Vein endothelial cell (primary cell): ENCODE measurements around the gene RASA1. TPM values are rescaled to one million over a fixed set of nuclear protein-coding genes. Genes with fewer than 3 reads are reported as not detected.

Experiments used
- small RNA-seq: library from RNA; depleted of rRNA; stranded (forward); fragments of <200 nt; gene quantifications from one replicate; pipeline ENCODE3, GENCODE V24; 2012
- total RNA-seq: library from RNA; depleted of rRNA; stranded (reverse); fragments of >200 nt; gene quantifications from 2 replicates; pipeline ENCODE4 v1.2.3, GENCODE V29; 2012

RASA1 gene
- 41.8 and 47.4 TPM in 2 replicates for total RNA-seq

GRCh38 chr5:87267574-87268125 is at the start of gene RASA1:
Gene RASA1, plus strand, starts transcription at chr5:87267883. Its CDS starts 569 bp downstream, at chr5:87268452.

GRCh38 chr5:87412630-87413342 is 145.1 kb downstream of the RASA1 start, which contains the start of gene CCNH:
Gene CCNH, minus strand, starts transcription at chr5:87412930. Its CDS starts 136 bp downstream, at chr5:87412794.

Small RNAs within 50 kb of the gene (small RNA-seq; reads per million reads assigned to genes)
- gene RN7SL629P, result not detected
- not detected for gene RNU6-606P
- gene RNU6-727P, result not detected

Other genes with a start within 250 kb of the RASA1 start
- gene CCNH, start 145.0 kb downstream of the RASA1 start, total RNA-seq, result 82.8 and 83.3 TPM in 2 replicates